ENCODE measurements around the gene RASD2. TPM values are rescaled to one million over a fixed set of nuclear protein-coding genes. Genes with fewer than 3 reads are reported as not detected.

RASD2 gene
- total RNA-seq, 1 experiment from 2014 or later: not detected

DNA sequence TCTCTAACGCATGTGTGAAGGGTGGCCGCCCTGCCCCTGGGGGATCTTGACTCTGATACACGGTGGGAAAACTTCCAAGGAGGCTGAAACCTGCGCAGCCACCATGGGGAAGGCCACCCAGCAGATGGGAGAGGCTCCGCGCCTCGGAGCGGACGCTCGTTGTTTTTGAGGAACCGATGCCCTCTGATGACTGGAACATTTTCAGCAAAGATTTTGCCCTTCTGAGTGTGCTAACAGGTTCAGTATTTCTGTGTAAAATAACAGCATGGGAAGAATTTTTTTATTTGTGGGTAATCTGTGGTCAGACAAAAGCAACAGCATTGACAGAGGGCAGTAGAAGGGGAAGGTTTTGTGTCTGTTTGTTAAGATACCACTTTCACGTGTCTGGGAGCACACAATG lies 59.8 kb downstream of the RASD2 start:
- Mint-ChIP-seq H3K9me3 (ENCODE audit: unreplicated experiment) (no peaks in the 10 kb centered on the region), H3K4me3 (ENCODE audit: unreplicated experiment) (no peak overlapping the region), H3K27ac (ENCODE audit: low read depth, unreplicated experiment) (no peak overlapping the region), H3K4me1 (ENCODE audit: insufficient read depth, unreplicated experiment) (no peaks in the 10 kb centered on the region), H3K36me3 (ENCODE audit: insufficient read depth, unreplicated experiment) (no peaks in the 10 kb centered on the region), H3K27me3 (ENCODE audit: insufficient read depth, unreplicated experiment) (no peaks in the 10 kb centered on the region)
- DNase-seq (ENCODE audit: unreplicated experiment): no peak
- BruUV-seq (replicated peaks): no TSS peak
- POLR2A ChIA-PET: interaction anchor here (1.2 kb wide), 1 partner anchor 12 kb away, joined by 3 read pairs; no protein-coding TSS in a partner anchor
- CTCF ChIA-PET: interaction anchor here (1.2 kb wide), 1 partner anchor 17 kb away, joined by 3 read pairs; no protein-coding TSS in a partner anchor
- TF ChIP-seq, protein P1, sequence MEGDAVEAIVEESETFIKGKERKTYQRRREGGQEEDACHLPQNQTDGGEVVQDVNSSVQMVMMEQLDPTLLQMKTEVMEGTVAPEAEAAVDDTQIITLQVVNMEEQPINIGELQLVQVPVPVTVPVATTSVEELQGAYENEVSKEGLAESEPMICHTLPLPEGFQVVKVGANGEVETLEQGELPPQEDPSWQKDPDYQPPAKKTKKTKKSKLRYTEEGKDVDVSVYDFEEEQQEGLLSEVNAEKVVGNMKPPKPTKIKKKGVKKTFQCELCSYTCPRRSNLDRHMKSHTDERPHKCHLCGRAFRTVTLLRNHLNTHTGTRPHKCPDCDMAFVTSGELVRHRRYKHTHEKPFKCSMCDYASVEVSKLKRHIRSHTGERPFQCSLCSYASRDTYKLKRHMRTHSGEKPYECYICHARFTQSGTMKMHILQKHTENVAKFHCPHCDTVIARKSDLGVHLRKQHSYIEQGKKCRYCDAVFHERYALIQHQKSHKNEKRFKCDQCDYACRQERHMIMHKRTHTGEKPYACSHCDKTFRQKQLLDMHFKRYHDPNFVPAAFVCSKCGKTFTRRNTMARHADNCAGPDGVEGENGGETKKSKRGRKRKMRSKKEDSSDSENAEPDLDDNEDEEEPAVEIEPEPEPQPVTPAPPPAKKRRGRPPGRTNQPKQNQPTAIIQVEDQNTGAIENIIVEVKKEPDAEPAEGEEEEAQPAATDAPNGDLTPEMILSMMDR (IDR thresholded peaks at IDR 0.05; ENCODE audit: unreplicated experiment): no peak
- intact Hi-C loops (cut with micrococcal nuclease): no loop called here

DNA sequence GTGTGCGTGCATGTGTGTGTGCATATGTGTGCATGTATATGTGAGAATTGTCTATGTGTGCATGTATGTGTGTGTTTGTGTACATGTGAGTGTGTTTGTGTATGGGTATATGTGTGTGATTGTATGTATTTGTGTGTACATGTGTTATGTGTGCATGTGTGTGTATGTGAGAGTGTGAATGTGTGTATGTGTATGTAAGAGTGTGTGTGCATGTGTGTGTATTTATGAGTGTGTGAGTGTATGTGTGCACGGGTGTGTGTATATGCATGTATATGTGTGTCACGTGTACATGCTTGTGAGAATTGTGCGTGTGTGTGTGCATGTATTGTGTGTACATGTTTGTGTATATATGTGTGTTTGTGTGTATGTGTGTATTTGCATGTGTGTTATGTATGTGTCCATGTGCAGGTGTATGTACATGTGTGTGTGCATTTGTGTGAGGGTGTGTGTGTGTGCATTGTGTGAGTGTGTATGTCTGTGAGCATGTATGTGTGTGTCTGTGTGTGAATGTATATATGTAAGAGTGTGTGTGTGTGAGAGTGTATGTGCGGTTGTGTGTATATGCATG lies 60.5 kb downstream of the RASD2 start:
- no peaks in the 10 kb centered on the region for H3K4me1 Mint-ChIP-seq (ENCODE audit: insufficient read depth, unreplicated experiment)
- H3K27me3 Mint-ChIP-seq (ENCODE audit: insufficient read depth, unreplicated experiment): no peaks in the 10 kb centered on the region
- no TSS peak for BruUV-seq (replicated peaks)
- POLR2A ChIA-PET: no interaction called here
- DNase-seq (ENCODE audit: unreplicated experiment): no peak
- H3K4me3 Mint-ChIP-seq (ENCODE audit: unreplicated experiment): no peak overlapping the region
- H3K9me3 Mint-ChIP-seq (ENCODE audit: unreplicated experiment): no peaks in the 10 kb centered on the region
- intact Hi-C loops (cut with micrococcal nuclease): no loop called here
- TF ChIP-seq, protein P1 (IDR thresholded peaks at IDR 0.05; ENCODE audit: unreplicated experiment): no peak
- H3K27ac Mint-ChIP-seq (ENCODE audit: low read depth, unreplicated experiment): no peak overlapping the region
- CTCF ChIA-PET: interaction anchor here (1.2 kb wide), 1 partner anchor 18 kb away, joined by 3 read pairs; no protein-coding TSS in a partner anchor
- peaks cover 3% of the 10 kb centered on the region for H3K36me3 Mint-ChIP-seq (ENCODE audit: insufficient read depth, unreplicated experiment)

DNA sequence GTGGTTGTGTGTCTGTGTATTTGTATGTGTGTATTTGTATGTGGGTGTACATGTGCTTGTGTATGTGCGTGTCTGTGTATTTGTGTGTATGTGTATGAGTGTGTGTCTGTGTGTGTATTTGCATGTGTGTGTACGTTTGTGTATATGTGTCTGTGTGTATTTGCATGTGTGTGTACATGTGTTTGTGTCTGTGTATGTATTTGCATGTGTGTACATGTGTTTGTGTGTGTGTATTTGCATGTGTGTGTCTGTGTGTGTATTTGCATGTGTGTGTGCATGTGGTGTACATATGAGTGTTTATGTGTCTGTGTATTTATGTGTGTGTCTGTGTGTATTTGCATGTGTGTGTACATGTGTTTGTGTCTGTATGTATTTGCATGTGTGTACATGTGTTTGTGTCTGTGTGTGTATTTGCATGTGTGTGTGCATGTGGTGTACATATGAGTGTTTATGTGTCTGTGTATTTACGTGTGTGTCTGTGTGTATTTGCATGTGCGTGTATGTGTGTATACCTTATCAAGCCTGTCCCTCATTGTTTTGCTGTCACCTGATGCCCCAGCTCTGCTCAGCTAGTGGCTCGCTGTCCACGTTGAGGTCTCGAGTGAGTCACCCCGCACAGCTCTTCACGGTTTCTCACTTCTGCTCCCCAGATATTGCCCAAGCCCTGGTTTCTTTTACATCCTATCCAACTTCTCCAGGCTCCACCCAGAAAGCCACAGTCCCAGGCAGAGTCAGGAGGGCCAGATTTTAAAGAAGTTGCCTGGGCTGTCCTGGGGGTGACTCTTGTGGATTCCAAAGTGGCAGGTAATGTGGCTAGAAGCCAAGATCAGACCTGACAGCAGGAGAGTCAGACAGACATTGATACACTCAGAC lies 61.3 kb downstream of the RASD2 start:
- BruUV-seq (replicated peaks): no TSS peak
- Mint-ChIP-seq H3K9me3 (ENCODE audit: unreplicated experiment) (no peaks in the 10 kb centered on the region), H3K4me1 (ENCODE audit: insufficient read depth, unreplicated experiment) (no peaks in the 10 kb centered on the region), H3K27ac (ENCODE audit: low read depth, unreplicated experiment) (no peak overlapping the region), H3K4me3 (ENCODE audit: unreplicated experiment) (no peak overlapping the region), H3K27me3 (ENCODE audit: insufficient read depth, unreplicated experiment) (no peaks in the 10 kb centered on the region), H3K36me3 (ENCODE audit: insufficient read depth, unreplicated experiment) (peaks cover 6% of the 10 kb centered on the region)
- POLR2A ChIA-PET: no interaction called here
- intact Hi-C loops (cut with micrococcal nuclease): no loop called here
- TF ChIP-seq, protein P1 (IDR thresholded peaks at IDR 0.05; ENCODE audit: unreplicated experiment): no peak
- peak; percentile 86 for DNase-seq (ENCODE audit: unreplicated experiment)
- CTCF ChIA-PET: interaction anchor here (1.0 kb wide), 1 partner anchor 464 kb away, joined by 3 read pairs; no protein-coding TSS in a partner anchor

Other genes starting within 250 kb of the RASD2 start
- gene TOM1, start 240.9 kb upstream of the RASD2 start, total RNA-seq (2022): 28.2 and 41.9 TPM in 2 replicates
- 1.9 and 2.5 TPM in 2 replicates for gene HMOX1, start 159.7 kb upstream of the RASD2 start, total RNA-seq (2022)
- gene MCM5, start 140.7 kb upstream of the RASD2 start, total RNA-seq (2022): 26.2 and 35.0 TPM in 2 replicates
- not detected in 2 replicates for gene MB, start 76.5 kb downstream of the RASD2 start, total RNA-seq (2022)
- 7.2 and 9.6 TPM in 2 replicates for gene APOL6, start 107.6 kb downstream of the RASD2 start, total RNA-seq (2022)
- not detected in 2 replicates for gene APOL5, start 177.0 kb downstream of the RASD2 start, total RNA-seq (2022)